ENCODE measurements around the gene OR2T1. TPM values are rescaled to one million over a fixed set of nuclear protein-coding genes. Genes with fewer than 3 reads are reported as not detected.
"Not testable (repeated sequence)": the region's sequence is repeated elsewhere in the genome, so short reads cannot be mapped to it uniquely, and the experiment has no call there.

Gene OR2T1
- total RNA-seq (2014; rRNA removed; shearing (Covaris generic)), result not detected in 2 replicates

- no peak for DNase-seq (ENCODE audit: low spot score)
Measured at GRCh38 chr1:248402748-248403147, at the start of gene OR2T1. OR2T1 (plus strand) TSS chr1:248403048; CDS start chr1:248406148, 3,100 bp downstream.

GRCh38 chr1:248359415-248359814 is 43.4 kb upstream of the OR2T1 start:
- no peak for DNase-seq (ENCODE audit: low spot score)

GRCh38 chr1:248361121-248361715 is 41.6 kb upstream of the OR2T1 start, which contains the start of gene OR2T4:
OR2T4 (plus strand) TSS chr1:248361665; CDS start chr1:248361665, 0 bp downstream.
- DNase-seq (ENCODE audit: low spot score), result no peak

- no peak for DNase-seq (ENCODE audit: low spot score)
Measured at GRCh38 chr1:248366609-248367008, 36.2 kb upstream of the OR2T1 start.

GRCh38 chr1:248372394-248372793 is 30.5 kb upstream of the OR2T1 start:
- DNase-seq (ENCODE audit: low spot score), result no peak

GRCh38 chr1:248373761-248374160 is 29.1 kb upstream of the OR2T1 start:
- no peak for DNase-seq (ENCODE audit: low spot score)

GRCh38 chr1:248375446-248375845 is 27.4 kb upstream of the OR2T1 start, which contains the start of gene OR2T6:
OR2T6 (plus strand) TSS chr1:248375746; CDS start chr1:248387609, 11,863 bp downstream.
- DNase-seq (ENCODE audit: low spot score), result no peak

- no peak for DNase-seq (ENCODE audit: low spot score)
Measured at GRCh38 chr1:248376916-248377315, 25.9 kb upstream of the OR2T1 start.

GRCh38 chr1:248380854-248381253 is 22.0 kb upstream of the OR2T1 start:
- DNase-seq (ENCODE audit: low spot score), result no peak

GRCh38 chr1:248388426-248388825 is 14.4 kb upstream of the OR2T1 start:
- no peak for DNase-seq (ENCODE audit: low spot score)

GRCh38 chr1:248393050-248393449 is 9.8 kb upstream of the OR2T1 start:
- no peak for DNase-seq (ENCODE audit: low spot score)

- DNase-seq (ENCODE audit: low spot score), result no peak
Measured at GRCh38 chr1:248404024-248404423, 1.2 kb downstream of the OR2T1 start.

GRCh38 chr1:248406721-248407692 is 4.2 kb downstream of the OR2T1 start:
- no peak for DNase-seq (ENCODE audit: low spot score)

- no peak for DNase-seq (ENCODE audit: low spot score)
Measured at GRCh38 chr1:248416226-248416625, 13.4 kb downstream of the OR2T1 start.

- DNase-seq (ENCODE audit: low spot score), result no peak
Measured at GRCh38 chr1:248417854-248418253, 15.0 kb downstream of the OR2T1 start.

GRCh38 chr1:248421384-248421783 is 18.5 kb downstream of the OR2T1 start:
- DNase-seq (ENCODE audit: low spot score), result no peak

GRCh38 chr1:248427526-248428191 is 24.8 kb downstream of the OR2T1 start:
- not testable (repeated sequence) for DNase-seq (ENCODE audit: low spot score)

- not testable (repeated sequence) for DNase-seq (ENCODE audit: low spot score)
Measured at GRCh38 chr1:248428192-248428533, 25.3 kb downstream of the OR2T1 start.

GRCh38 chr1:248431683-248432082 is 28.8 kb downstream of the OR2T1 start:
- not testable (repeated sequence) for DNase-seq (ENCODE audit: low spot score)

GRCh38 chr1:248432201-248432600 is 29.4 kb downstream of the OR2T1 start:
- not testable (repeated sequence) for DNase-seq (ENCODE audit: low spot score)

- not testable (repeated sequence) for DNase-seq (ENCODE audit: low spot score)
Measured at GRCh38 chr1:248433811-248434415, 31.1 kb downstream of the OR2T1 start.

- not testable (repeated sequence) for DNase-seq (ENCODE audit: low spot score)
Measured at GRCh38 chr1:248434913-248435312, 32.1 kb downstream of the OR2T1 start.
